T-helper 1 cell treated with Interleukin-12 subunit alpha and Interleukin-12 subunit beta and Interleukin-4 antibody, amounts not matched to agents 30 μg/mL and 1 μg/mL, for 36 hours (primary cell): ENCODE results near the gene CDK18.

ENCODE experiments used
- H3K27ac Mint-ChIP-seq: one replicate; pipeline ENCODE4 v1.8.0; 2021; ENCODE audit warnings: mild to moderate bottlenecking, mixed read lengths
- H3K27me3 Mint-ChIP-seq: one replicate; pipeline ENCODE4 v1.8.0; 2021; ENCODE audit warnings: low read depth, mixed read lengths
- H3K36me3 Mint-ChIP-seq: one replicate; pipeline ENCODE4 v1.8.0; 2021; ENCODE audit warnings: low read depth, mixed read lengths
- H3K4me1 Mint-ChIP-seq: one replicate; pipeline ENCODE4 v1.8.0; 2021; ENCODE audit warnings: low read depth, mixed read lengths
- H3K4me3 Mint-ChIP-seq: one replicate; pipeline ENCODE4 v1.8.0; 2021; ENCODE audit warnings: mild to moderate bottlenecking, moderate library complexity, mixed read lengths
- H3K9me3 Mint-ChIP-seq: one replicate; pipeline ENCODE4 v1.8.0; 2021; ENCODE audit warnings: mixed read lengths

The CDK18 gene

GRCh38 chr1:205532026-205532898, 27.8 kb downstream of the CDK18 start:
- peaks cover 8% of the 10 kb centered on the region for H3K27me3 Mint-ChIP-seq
- H3K4me3 Mint-ChIP-seq = no peak overlapping the region
- H3K27ac Mint-ChIP-seq = no peak overlapping the region
- H3K4me1 Mint-ChIP-seq = peaks cover 1% of the 10 kb centered on the region
- no peaks in the 10 kb centered on the region for H3K36me3 Mint-ChIP-seq
- no peaks in the 10 kb centered on the region for H3K9me3 Mint-ChIP-seq

DNA sequence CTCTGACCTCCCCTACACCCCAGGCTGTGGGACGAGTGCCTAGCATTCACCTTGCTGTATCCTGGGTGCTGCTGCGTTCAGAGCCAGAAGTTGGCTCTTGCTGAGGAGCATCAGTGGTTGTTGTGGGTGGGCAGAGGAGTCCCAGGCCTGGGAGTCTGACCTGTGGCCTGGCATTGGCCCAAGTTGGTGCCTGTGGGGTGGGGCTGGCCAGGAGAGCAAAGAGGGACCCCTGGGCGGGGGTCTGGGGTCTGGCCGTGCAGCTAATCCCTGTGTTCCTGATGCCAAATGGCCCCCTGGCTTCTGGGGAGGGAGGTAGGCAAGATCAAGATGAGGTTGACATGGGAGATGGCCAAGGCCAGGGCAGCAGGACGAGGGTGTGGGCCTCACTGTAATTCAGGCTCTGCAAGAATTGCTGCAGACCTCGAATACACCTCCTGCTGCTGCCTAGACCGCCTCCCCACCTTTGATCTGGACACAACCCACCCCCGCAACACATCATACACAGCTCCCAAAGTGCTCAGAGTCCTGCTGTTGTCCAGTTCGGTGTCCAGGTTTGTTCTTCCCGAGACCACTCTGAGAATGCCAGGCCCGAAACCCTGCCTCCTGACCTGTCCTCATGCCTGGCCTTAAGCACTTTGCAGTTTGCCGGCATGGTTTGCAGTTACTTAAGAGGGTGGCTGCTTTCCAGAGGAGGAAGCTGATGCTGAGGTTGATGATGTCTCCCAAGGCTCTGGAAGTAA, 28.7 kb downstream of the CDK18 start:
- no peaks in the 10 kb centered on the region for H3K36me3 Mint-ChIP-seq

DNA sequence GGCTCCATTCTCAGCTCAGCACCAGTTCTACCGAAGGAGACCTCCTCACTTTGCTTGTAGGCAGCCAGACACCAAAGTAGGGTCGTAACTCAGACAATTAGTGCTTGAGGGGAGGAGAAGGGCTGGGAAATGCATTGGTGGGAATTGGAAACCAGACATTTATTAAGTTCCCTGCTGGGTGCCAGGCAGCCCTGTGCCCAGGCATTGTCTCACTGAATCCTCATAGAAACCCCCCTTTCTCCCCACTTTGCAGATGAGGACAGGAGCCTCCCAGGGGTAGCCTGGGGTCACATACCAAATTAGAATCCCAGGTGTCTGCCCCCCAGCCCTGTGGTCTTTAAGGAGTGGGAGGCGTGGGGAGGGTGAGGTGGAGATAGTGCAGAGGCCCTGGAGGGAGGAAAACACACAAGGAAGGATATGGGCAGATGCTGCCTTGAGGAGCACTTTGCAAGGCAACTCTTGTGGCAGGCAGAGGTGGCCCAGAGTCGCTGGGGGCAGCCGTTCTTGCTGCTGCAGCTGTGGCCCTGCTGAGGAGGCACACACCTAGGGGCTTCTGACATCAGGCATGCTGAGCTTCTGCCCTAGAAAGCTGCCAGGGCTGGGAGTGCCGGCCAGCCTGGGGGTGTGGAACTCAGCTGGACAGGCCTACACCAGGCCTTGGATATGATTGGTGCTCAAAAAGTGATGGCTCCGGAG, 29.4 kb downstream of the CDK18 start:
- H3K27ac Mint-ChIP-seq = no peak overlapping the region
- peaks cover 8% of the 10 kb centered on the region for H3K27me3 Mint-ChIP-seq
- H3K4me3 Mint-ChIP-seq = no peak overlapping the region
- peaks cover 1% of the 10 kb centered on the region for H3K4me1 Mint-ChIP-seq
- no peaks in the 10 kb centered on the region for H3K9me3 Mint-ChIP-seq
- no peaks in the 10 kb centered on the region for H3K36me3 Mint-ChIP-seq

More for the DNA sequence above, 28.7 kb downstream of the CDK18 start:
- Mint-ChIP-seq H3K9me3 (no peaks in the 10 kb centered on the region), H3K27ac (no peak overlapping the region), H3K4me1 (peaks cover 1% of the 10 kb centered on the region), H3K27me3 (peaks cover 8% of the 10 kb centered on the region), H3K4me3 (no peak overlapping the region)

DNA sequence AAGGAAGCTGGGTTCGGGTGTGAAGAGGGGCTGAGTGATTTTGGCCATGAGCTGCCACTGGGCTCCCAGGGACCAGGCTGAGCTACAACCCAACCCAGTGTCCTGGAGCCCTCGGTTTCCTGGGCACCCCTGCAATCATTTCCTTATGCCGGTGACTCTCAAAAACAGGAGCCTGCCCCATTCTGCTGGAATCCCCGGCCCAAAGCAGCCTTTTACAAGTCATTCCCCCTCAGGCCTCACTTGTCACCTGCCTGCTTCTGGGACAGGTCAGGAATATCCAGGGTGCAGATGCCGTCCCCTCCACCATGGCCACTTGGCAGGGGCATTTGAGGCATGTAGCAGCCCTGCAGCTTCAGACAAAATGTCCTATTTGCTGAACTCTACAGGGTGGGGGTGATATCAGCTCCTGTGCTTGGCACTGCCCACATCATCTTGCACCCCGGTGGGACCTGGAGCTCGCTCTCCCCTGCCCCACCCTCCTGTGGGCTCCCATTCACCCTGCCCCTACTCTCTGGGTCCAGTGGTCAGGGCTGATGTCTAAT, 30.0 kb downstream of the CDK18 start:
- Mint-ChIP-seq H3K4me3 (no peak overlapping the region), H3K27me3 (peaks cover 6% of the 10 kb centered on the region), H3K4me1 (peaks cover 1% of the 10 kb centered on the region), H3K9me3 (no peaks in the 10 kb centered on the region), H3K36me3 (no peaks in the 10 kb centered on the region), H3K27ac (no peak overlapping the region)

GRCh38 chr1:205535096-205535495, 30.6 kb downstream of the CDK18 start:
- Mint-ChIP-seq H3K27ac (no peak overlapping the region), H3K27me3 (peaks cover 6% of the 10 kb centered on the region), H3K4me3 (no peak overlapping the region), H3K36me3 (no peaks in the 10 kb centered on the region), H3K4me1 (peaks cover 1% of the 10 kb centered on the region), H3K9me3 (no peaks in the 10 kb centered on the region)

- H3K27ac Mint-ChIP-seq = no peak overlapping the region
- peaks cover 1% of the 10 kb centered on the region for H3K4me1 Mint-ChIP-seq
- peaks cover 9% of the 10 kb centered on the region for H3K27me3 Mint-ChIP-seq
- H3K36me3 Mint-ChIP-seq = no peaks in the 10 kb centered on the region
- H3K4me3 Mint-ChIP-seq = no peak overlapping the region
- no peaks in the 10 kb centered on the region for H3K9me3 Mint-ChIP-seq
Measured at GRCh38 chr1:205535866-205536758, 31.6 kb downstream of the CDK18 start.

GRCh38 chr1:205536759-205537361, 32.4 kb downstream of the CDK18 start:
- peaks cover 16% of the 10 kb centered on the region for H3K27me3 Mint-ChIP-seq
- no peak overlapping the region for H3K4me3 Mint-ChIP-seq
- no peak overlapping the region for H3K27ac Mint-ChIP-seq
- H3K9me3 Mint-ChIP-seq = no peaks in the 10 kb centered on the region
- no peaks in the 10 kb centered on the region for H3K36me3 Mint-ChIP-seq
- peaks cover 1% of the 10 kb centered on the region for H3K4me1 Mint-ChIP-seq

- no peaks in the 10 kb centered on the region for H3K36me3 Mint-ChIP-seq
- no peaks in the 10 kb centered on the region for H3K9me3 Mint-ChIP-seq
- peaks cover 20% of the 10 kb centered on the region for H3K27me3 Mint-ChIP-seq
- H3K27ac Mint-ChIP-seq = no peak overlapping the region
- H3K4me3 Mint-ChIP-seq = no peak overlapping the region
- peaks cover 1% of the 10 kb centered on the region for H3K4me1 Mint-ChIP-seq
Measured at GRCh38 chr1:205537386-205538018, 33.0 kb downstream of the CDK18 start.

GRCh38 chr1:205538235-205538840, 33.9 kb downstream of the CDK18 start:
- no peaks in the 10 kb centered on the region for H3K36me3 Mint-ChIP-seq
- H3K9me3 Mint-ChIP-seq = no peaks in the 10 kb centered on the region
- H3K27me3 Mint-ChIP-seq = peaks cover 24% of the 10 kb centered on the region
- H3K4me1 Mint-ChIP-seq = peaks cover 1% of the 10 kb centered on the region
- H3K27ac Mint-ChIP-seq = no peak overlapping the region
- no peak overlapping the region for H3K4me3 Mint-ChIP-seq

- H3K27me3 Mint-ChIP-seq = peaks cover 35% of the 10 kb centered on the region
Measured at GRCh38 chr1:205541161-205541886, 36.9 kb downstream of the CDK18 start.

DNA sequence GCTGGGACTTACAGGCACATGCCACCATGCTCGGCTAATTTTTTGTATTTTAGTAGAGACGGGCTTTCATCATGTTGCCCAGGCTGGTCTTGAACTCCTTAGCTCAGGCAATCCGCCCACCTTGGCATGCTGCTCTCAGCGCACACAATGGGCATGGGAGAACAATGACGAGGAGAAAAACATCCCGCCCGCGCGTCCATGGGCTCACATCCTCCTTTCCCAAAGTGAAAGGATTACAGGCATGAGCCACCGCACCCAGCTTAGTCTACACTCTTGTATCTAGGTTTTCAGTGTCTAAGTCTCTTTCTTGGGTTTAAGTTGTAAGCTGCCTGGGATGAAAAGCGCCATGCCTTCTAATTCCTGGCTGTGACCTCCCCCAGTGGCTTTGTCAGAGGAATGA, 37.9 kb downstream of the CDK18 start:
- no peak overlapping the region for H3K27ac Mint-ChIP-seq
- H3K9me3 Mint-ChIP-seq = no peaks in the 10 kb centered on the region
- no peak overlapping the region for H3K4me3 Mint-ChIP-seq
- peaks cover 35% of the 10 kb centered on the region for H3K27me3 Mint-ChIP-seq
- H3K36me3 Mint-ChIP-seq = no peaks in the 10 kb centered on the region
- H3K4me1 Mint-ChIP-seq = peaks cover 5% of the 10 kb centered on the region

More at GRCh38 chr1:205541161-205541886, 36.9 kb downstream of the CDK18 start:
- Mint-ChIP-seq H3K4me1 (peaks cover 7% of the 10 kb centered on the region), H3K4me3 (no peak overlapping the region), H3K9me3 (no peaks in the 10 kb centered on the region), H3K27ac (no peak overlapping the region), H3K36me3 (no peaks in the 10 kb centered on the region)
